B cell (primary cell): ENCODE results near the gene MMP12.

Experiments used
- CTCF ChIP-seq: fragments of 200-600 bp; IDR thresholded peaks from one replicate; pipeline ENCODE4 v1.8.0; 2022; ENCODE audit warnings: antibody characterized with exemption, mild to moderate bottlenecking
- EZH2 ChIP-seq: IDR thresholded peaks from 2 replicates; pipeline ENCODE4 v1.6.1; 2012; ENCODE audit warnings: borderline replicate concordance, low read depth, mild to moderate bottlenecking, moderate library complexity, low read length; ENCODE audit not compliant: insufficient read depth, poor library complexity, severe bottlenecking

GRCh38 chr11:102842930-102843329 lies 31.9 kb downstream of the MMP12 start:
- no peak for TF ChIP-seq CTCF
- TF ChIP-seq EZH2, result no peak
